Breast epithelium (tissue), 4 donors: ENCODE results near the gene NR1I2. TPM values are rescaled to one million over a fixed set of nuclear protein-coding genes. Genes with fewer than 3 reads are reported as not detected.

Source experiments
- DNase-seq, 2 donors: peaks; one replicate each; pipeline ENCODE4 v3.0.0-alpha.2; 2019; ENCODE audit warnings: low spot score in 2 of 2
- H3K27ac ChIP-seq, 2 donors: fragments of 200-600 bp; sonication (generic) in 1 of 2; one replicate each; pipeline ENCODE4 v1.5.1; 2016 to 2019; ENCODE audit warnings: mild to moderate bottlenecking in 1 of 2
- H3K27me3 ChIP-seq, 2 donors: fragments of 200-600 bp; sonication (generic) in 1 of 2; one replicate each; pipeline versions ENCODE4 v1.5.1 to v1.6.0; 2017 to 2019; ENCODE audit warnings: control low read depth in 1 of 2, mild to moderate bottlenecking in 1 of 2
- H3K36me3 ChIP-seq: fragments of 200-600 bp; one replicate; pipeline ENCODE4 v1.5.1; 2019
- H3K4me1 ChIP-seq, 2 donors: fragments of 200-600 bp; sonication (generic); one replicate each; pipeline ENCODE4 v1.5.1; 2016 to 2019; ENCODE audit warnings: control low read depth in 1 of 2
- H3K4me3 ChIP-seq, 3 donors: fragments of 200-600 bp; sonication (generic); 1 replicate in 2 of 3; 2 replicates in 1 of 3; pipeline ENCODE4 v1.5.1; 2016 to 2019; ENCODE audit warnings: mild to moderate bottlenecking in 3 of 3, moderate library complexity in 2 of 3
- H3K9me3 ChIP-seq, 2 donors: fragments of 200-600 bp; sonication (generic) in 1 of 2; one replicate each; pipeline ENCODE4 v1.5.1; 2016 to 2019; ENCODE audit warnings: control low read depth in 1 of 2
- CTCF ChIP-seq, 3 donors: fragments of 450-650 bp; IDR thresholded peaks; one replicate each; pipeline ENCODE4 v1.5.1; 2016 to 2017; ENCODE audit warnings: antibody characterized with exemption in 3 of 3, mild to moderate bottlenecking in 3 of 3, moderate library complexity in 3 of 3
- POLR2A ChIP-seq: fragments of 450-650 bp; IDR thresholded peaks from one replicate; pipeline ENCODE4 v1.6.1; 2016; ENCODE audit warnings: antibody characterized with exemption, mild to moderate bottlenecking, moderate library complexity
- POLR2AphosphoS5 ChIP-seq, 3 donors: sonication (generic); formaldehyde crosslinking; IDR thresholded peaks; one replicate each; pipeline ENCODE4 v1.6.1; 2017; ENCODE audit warnings: antibody characterized with exemption in 3 of 3
- intact Hi-C: fragments of 100-400 bp; cut with DNase I; formaldehyde crosslinking; loops from one replicate; pipeline ENCODE4 v1.15.1; 2023; ENCODE audit warnings: low total_unique reads
- total RNA-seq, 3 donors: library from RNA; depleted of rRNA; stranded (reverse); fragments of >200 nt; gene quantifications; one replicate each; pipeline ENCODE4 v1.1.0, GENCODE V29; 2016

The NR1I2 gene
- total RNA-seq, 3 donors from 2014 or later: 0.29 to 0.98 (median 0.32) TPM

GRCh38 chr3:119819806-119820205, 37.9 kb downstream of the NR1I2 start:
- Histone ChIP-seq H3K27ac (no peak overlapping the region), H3K27me3 (peaks cover 0 to under 1% of the 10 kb centered on the region in 2 donors), H3K36me3 (no peaks in the 10 kb centered on the region), H3K4me3 (no peak overlapping the region), H3K9me3 (no peaks in the 10 kb centered on the region), H3K4me1 (no peaks in the 10 kb centered on the region)
- no peak for DNase-seq
- intact Hi-C loops: no loop called here
- TF ChIP-seq POLR2A: no peak
- TF ChIP-seq CTCF (IDR thresholded peaks at IDR 0.05): no peak
- no peak for TF ChIP-seq POLR2AphosphoS5 (IDR thresholded peaks at IDR 0.05)

- Histone ChIP-seq H3K4me1 (no peaks in the 10 kb centered on the region), H3K27ac (no peak overlapping the region), H3K9me3 (no peaks in the 10 kb centered on the region), H3K4me3 (no peak overlapping the region), H3K27me3 (no peaks in the 10 kb centered on the region), H3K36me3 (no peaks in the 10 kb centered on the region)
- no peak for DNase-seq
- no peak for TF ChIP-seq POLR2A
- TF ChIP-seq CTCF (IDR thresholded peaks at IDR 0.05): no peak
- TF ChIP-seq POLR2AphosphoS5 (IDR thresholded peaks at IDR 0.05): no peak
- intact Hi-C loops: no loop called here
Measured at GRCh38 chr3:119825820-119826219, 43.9 kb downstream of the NR1I2 start.

GRCh38 chr3:119826711-119827608, 45.1 kb downstream of the NR1I2 start:
- Histone ChIP-seq H3K27ac (no peak overlapping the region), H3K4me3 (no peak overlapping the region), H3K27me3 (no peaks in the 10 kb centered on the region), H3K4me1 (no peaks in the 10 kb centered on the region), H3K36me3 (no peaks in the 10 kb centered on the region), H3K9me3 (no peaks in the 10 kb centered on the region)
- DNase-seq: no peak
- TF ChIP-seq POLR2AphosphoS5 (IDR thresholded peaks at IDR 0.05) (no peak), POLR2A (no peak), CTCF (IDR thresholded peaks at IDR 0.05) (no peak)
- intact Hi-C loops: no loop called here

- H3K9me3 ChIP-seq: no peaks in the 10 kb centered on the region
- no peak for DNase-seq
- H3K36me3 ChIP-seq: no peaks in the 10 kb centered on the region
- no peaks in the 10 kb centered on the region for H3K27me3 ChIP-seq
- H3K4me3 ChIP-seq: no peak overlapping the region
- TF ChIP-seq POLR2A (no peak), CTCF (IDR thresholded peaks at IDR 0.05) (no peak), POLR2AphosphoS5 (IDR thresholded peaks at IDR 0.05) (no peak)
- intact Hi-C loops: no loop called here
- no peaks in the 10 kb centered on the region for H3K4me1 ChIP-seq
- no peak overlapping the region for H3K27ac ChIP-seq
Measured at GRCh38 chr3:119829420-119829819, 47.5 kb downstream of the NR1I2 start.

- Histone ChIP-seq H3K9me3 (no peaks in the 10 kb centered on the region), H3K27ac (no peak overlapping the region), H3K36me3 (no peaks in the 10 kb centered on the region), H3K4me1 (no peaks in the 10 kb centered on the region), H3K27me3 (no peaks in the 10 kb centered on the region), H3K4me3 (no peak overlapping the region)
- TF ChIP-seq POLR2AphosphoS5 (IDR thresholded peaks at IDR 0.05) (no peak), POLR2A (no peak), CTCF (IDR thresholded peaks at IDR 0.05) (no peak)
- DNase-seq: no peak
- intact Hi-C loops: no loop called here
Measured at GRCh38 chr3:119831022-119831421, 49.1 kb downstream of the NR1I2 start.
